ENCODE results near the gene IRX2.

IRX2 gene

DNA sequence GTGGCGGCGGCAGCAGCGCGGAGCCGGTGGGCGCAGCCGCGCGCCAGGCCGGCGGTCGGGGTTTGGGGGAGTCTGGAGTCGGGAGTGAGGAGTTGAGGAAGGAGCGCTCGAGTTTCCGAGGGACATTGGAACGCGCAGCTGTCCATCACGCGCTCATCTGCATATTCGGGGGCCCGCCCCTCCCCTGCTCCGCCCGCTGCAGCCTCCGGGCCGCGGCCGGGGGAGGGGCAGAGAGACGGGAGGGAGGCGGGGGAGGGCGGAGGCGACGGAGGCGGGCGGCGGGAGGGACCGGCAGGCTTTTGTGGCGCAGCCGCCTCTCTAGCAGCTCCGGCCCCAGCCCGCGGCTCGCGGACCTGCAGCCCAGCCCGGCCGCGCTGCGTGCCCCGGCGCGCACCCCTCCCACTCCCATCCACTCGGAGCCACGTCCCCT is at the start of gene IRX2:
TSS of gene IRX2 (minus strand) at position 86 of the 430 bp plus-strand sequence. CDS start 264 bp downstream, outside the sequence.
- no peak for DNase-seq (ENCODE audit: extremely low spot score)
- POLR2A ChIA-PET = no interaction called here
- TF ChIP-seq, protein P1, sequence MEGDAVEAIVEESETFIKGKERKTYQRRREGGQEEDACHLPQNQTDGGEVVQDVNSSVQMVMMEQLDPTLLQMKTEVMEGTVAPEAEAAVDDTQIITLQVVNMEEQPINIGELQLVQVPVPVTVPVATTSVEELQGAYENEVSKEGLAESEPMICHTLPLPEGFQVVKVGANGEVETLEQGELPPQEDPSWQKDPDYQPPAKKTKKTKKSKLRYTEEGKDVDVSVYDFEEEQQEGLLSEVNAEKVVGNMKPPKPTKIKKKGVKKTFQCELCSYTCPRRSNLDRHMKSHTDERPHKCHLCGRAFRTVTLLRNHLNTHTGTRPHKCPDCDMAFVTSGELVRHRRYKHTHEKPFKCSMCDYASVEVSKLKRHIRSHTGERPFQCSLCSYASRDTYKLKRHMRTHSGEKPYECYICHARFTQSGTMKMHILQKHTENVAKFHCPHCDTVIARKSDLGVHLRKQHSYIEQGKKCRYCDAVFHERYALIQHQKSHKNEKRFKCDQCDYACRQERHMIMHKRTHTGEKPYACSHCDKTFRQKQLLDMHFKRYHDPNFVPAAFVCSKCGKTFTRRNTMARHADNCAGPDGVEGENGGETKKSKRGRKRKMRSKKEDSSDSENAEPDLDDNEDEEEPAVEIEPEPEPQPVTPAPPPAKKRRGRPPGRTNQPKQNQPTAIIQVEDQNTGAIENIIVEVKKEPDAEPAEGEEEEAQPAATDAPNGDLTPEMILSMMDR (IDR thresholded peaks at IDR 0.05; ENCODE audit: control extremely low read depth, extremely low read depth, low read depth, missing control alignments) = no peak
- CTCF ChIA-PET = no interaction called here

DNA sequence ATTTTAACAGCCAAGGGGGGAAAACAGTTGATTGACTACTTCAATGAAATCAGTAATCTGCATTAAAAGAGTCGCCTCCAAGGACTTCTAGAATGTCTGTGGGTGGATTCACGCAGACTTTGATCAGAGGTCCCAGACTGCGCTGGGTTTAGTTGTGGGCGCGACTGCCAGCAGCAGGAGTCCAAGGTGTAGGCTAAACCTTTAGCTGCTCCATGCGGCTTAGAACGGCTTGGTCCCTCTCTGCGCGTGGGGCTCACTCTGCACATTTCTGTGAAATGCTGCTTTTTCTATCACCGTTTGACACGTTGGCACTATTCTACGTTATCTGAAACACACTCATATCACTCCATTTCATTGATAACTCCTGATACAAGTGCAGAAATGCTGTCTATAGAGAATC is 48.6 kb upstream of the IRX2 start:
- CTCF ChIA-PET = no interaction called here
- POLR2A ChIA-PET = no interaction called here
- TF ChIP-seq, protein P1 (IDR thresholded peaks at IDR 0.05; ENCODE audit: control extremely low read depth, extremely low read depth, low read depth, missing control alignments) = no peak
- no peak for DNase-seq (ENCODE audit: extremely low spot score)

DNA sequence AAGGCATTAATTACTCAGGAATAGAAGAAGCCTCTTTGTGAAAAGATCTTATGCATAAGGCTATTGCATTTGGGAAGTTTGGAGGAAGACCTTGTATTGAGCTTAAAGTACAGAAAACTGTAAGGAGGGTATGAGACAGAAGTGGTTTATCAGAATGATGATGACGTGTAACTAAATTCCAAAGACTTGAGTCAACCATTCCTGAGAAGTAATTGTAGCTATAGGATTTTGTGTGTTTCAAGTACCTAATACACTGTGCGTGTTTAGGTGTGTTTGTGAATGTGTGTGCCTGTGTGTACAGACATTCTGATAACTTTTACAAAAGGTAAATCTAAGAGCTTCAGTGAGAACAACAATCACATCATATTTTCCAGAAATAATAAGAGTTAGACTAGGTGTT is 46.5 kb upstream of the IRX2 start:
- no peak for DNase-seq (ENCODE audit: extremely low spot score)
- ChIA-PET CTCF (no interaction called here), POLR2A (no interaction called here)
- TF ChIP-seq, protein P1 (IDR thresholded peaks at IDR 0.05; ENCODE audit: control extremely low read depth, extremely low read depth, low read depth, missing control alignments) = no peak

DNA sequence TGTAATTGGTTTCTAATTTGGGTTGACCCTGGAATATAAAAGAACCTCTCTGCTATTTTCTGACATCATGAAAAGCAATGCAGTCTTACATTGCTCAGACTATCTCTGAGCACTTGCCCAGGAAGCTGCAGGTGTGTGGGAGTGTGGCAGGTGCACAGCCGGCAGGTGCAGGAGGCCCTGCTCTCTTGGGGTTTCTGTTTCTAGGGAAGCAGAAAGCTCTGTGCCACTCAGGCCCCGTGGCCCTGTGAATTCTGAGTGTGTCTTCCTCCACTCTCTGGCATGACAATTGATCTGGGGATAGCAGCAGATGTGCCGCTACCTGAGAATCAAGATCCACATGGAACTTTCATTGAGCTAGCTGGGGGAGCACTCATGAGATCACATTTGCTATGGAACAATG is 45.7 kb upstream of the IRX2 start:
- no peak for DNase-seq (ENCODE audit: extremely low spot score)
- ChIA-PET CTCF (no interaction called here), POLR2A (no interaction called here)
- TF ChIP-seq, protein P1 (IDR thresholded peaks at IDR 0.05; ENCODE audit: control extremely low read depth, extremely low read depth, low read depth, missing control alignments) = no peak

DNA sequence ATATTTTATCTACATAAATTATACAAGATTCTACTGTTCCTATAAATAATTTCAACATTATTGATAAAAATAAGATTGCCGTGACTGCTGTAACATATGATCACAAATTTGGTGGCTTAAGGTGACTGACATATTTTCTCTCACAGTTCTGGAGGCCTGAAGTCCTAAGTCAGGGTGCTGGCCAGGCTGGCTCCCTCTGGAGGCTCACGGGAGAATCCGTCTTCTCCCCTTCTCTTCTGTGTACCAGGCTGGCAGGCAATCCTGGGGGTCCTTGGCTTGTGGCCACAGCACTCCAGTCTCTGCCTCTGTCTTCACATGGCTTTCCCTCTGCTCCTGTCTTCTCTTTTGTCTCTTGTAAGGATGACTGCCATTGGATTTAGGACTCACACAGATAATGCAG is 31.7 kb upstream of the IRX2 start:
- TF ChIP-seq, protein P1 (IDR thresholded peaks at IDR 0.05; ENCODE audit: control extremely low read depth, extremely low read depth, low read depth, missing control alignments) = no peak
- ChIA-PET CTCF (no interaction called here), POLR2A (no interaction called here)
- DNase-seq (ENCODE audit: extremely low spot score) = no peak

DNA sequence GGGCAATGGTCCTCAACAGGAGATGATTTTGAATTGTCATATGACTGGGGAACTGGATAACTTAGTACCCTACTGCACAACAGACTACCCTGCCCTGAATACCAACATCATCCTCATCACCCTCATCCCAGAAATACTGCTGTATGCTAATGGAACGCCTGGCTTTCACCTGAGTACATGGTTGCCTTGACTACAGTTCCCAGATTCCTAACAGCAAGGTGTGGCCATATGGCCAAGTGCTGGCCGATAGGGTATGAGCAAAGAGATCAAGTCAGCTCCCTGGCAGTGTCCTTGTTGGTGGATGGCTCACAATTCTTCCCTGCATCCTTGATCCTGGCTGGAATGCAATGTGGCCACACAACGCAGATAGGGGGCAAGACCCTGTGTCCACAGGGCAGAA is 31.2 kb upstream of the IRX2 start:
- TF ChIP-seq, protein P1 (IDR thresholded peaks at IDR 0.05; ENCODE audit: control extremely low read depth, extremely low read depth, low read depth, missing control alignments) = no peak

More for the DNA sequence above, 31.2 kb upstream of the IRX2 start:
- ChIA-PET POLR2A (no interaction called here), CTCF (no interaction called here)
- no peak for DNase-seq (ENCODE audit: extremely low spot score)
